NOMO-1 treated with dmso at 0.1 percent for 144 hours (cell line): ENCODE measurements around the gene MAMLD1.

Experiments used
- DNase-seq: peaks from one replicate; lab custom pipeline; 2025; ENCODE audit not compliant: unreplicated experiment; lab: John Stamatoyannopoulos, UW

The MAMLD1 gene

DNA sequence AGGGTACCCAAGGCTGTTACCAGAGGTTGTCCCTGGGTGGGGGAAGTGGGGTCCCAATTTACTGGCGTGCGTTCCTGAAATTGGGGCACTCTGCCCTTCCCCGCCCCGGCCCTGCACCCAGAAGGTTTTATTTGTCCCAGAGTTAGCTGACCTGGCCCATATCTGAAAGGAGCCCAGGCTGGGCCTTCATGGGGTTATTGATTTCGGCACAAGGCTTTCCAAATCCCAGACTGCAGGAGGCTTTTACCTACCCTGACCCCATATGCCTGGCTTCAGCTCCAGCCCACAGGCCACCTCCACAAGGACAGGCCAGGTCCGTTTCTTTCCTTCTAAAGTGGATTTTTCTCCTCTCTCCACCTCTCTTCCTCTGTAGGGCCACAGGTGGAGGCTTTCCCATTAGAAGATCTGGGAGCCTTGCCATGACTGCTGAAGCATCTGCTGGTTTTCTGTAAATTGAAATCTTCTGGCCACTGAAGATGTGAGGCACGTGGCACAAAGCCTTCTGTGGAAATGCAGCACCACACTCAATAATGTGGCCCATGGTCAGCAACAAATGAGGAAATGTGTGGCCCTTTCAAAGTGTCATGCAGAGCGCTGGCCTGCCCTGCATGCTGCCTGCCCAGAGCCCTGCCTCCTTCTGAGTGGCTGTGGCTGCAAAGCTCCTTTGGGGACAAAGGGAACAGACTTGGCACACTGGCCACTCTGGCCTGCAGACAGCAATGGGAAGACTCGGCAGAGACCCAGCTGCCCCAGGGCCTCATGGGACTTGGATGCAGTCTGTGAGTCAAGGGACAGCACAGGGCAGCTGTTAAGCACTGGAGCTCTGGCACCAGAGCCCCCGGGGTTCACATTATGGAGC lies 162.2 kb downstream of the MAMLD1 start:
- DNase-seq = no peak

DNA sequence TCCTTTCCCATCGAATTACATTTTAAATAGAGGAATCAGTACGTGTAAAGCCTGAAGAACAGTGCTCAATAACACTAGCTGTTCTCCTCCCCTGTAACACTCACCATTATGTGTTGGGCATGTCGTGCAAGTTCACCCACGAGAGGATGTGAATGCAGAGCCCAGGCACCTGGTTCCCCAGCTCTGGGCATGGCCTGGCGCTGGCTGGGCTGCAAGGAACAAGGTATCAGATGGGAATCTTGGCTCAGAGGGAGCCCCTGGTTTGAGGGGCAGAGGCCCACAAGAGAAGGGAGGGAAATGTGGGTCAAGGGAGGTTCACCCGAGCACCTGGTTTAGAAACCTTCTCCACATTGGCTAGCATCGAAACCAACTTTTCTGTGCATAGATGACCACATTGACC lies 163.6 kb downstream of the MAMLD1 start:
- DNase-seq = no peak

DNA sequence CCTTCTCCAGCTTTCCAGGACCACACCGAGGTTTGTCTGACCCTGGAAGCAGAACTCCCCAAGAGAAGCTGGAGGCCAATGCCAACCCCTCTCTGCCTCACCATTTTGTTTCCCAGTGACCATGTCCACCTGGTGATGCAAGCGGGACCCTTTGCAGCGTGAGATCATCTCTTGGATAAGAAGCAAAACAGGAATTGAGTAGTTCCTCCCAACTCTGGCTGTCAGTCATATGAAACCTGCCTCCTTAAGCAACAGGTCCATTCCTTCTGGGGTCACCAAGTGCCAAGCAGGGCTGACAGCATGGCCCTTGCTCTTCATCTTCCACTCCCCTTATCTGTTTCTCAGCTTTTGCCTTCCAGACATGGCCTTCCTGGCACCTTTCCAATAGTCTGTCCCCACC lies 164.0 kb downstream of the MAMLD1 start:
- no peak for DNase-seq

DNA sequence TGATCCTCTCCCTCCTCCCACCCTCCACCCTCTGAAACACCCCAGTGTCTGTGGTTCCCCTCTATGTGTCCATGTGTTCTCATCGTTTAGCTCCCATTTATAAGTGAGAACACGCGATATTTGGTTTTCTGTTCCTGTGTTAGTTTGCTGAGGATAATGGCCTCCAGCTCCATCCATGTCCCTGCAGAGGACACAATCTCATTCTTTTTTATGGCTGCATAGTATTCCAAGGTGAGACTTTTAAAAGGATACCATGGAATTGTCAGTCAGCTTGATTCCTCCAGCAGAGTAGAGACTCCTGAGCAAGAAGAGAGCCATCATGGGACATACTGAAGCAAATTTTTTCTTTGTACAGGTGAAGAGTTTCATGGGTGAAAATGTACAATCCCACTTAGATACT lies 166.5 kb downstream of the MAMLD1 start:
- DNase-seq = no peak

DNA sequence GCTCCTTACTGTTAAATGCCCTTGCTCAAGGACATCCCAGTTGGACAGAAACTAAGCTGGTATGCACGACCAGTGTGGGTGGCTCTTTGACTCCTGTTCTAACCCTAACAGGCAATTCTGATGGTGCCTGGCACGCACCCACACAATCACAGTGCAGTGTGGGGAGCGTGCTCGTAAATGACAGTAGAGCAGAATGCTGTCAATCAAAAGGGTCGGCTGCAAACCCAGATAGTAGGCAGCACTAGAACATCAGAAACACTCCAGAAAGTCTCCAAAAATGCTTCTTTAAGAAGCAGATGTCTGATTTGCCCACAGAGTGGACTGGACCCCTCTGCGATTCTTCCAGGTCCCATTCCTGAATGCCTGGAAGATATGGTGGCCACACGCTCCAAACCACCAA lies 167.7 kb downstream of the MAMLD1 start:
- DNase-seq = no peak

DNA sequence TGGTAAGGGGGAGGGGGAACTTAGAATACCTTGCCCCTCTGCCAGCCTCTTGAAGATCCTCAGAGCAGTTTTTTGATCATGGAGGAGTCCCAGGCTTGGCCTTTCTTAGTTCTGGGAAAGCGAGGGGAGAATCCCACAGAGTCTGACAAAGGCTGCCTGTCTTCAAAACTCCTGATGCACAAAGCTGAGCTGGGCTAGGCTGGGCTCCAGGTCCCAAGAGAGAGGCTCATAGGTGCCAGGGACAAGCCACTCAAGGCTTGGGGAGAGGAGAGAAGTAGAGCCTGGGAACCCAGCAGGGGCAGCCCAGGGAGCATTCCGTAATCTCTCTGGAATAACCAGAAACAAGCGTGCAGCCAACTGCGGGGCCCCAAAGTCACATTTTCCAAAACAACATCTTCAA lies 168.3 kb downstream of the MAMLD1 start:
- no peak for DNase-seq

DNA sequence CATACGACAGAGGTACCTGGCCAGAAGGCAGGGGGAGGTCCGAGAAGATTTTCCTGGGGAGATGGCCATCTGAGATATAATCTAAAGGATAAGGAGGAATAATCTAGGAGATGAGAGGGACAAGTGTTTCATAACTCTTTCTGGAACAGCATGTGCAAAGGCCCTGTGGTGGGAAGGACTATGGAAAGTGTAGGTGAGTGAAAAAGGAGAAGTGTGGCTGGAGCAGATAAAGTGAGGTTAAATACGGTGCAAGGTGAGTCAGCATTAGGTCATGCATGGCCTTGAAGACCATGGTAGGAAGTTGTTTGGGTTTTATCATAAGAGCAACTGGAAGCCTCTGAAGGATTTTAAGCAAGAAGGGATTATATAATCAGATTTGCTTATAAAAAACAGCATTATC lies 170.7 kb downstream of the MAMLD1 start:
- no peak for DNase-seq

DNA sequence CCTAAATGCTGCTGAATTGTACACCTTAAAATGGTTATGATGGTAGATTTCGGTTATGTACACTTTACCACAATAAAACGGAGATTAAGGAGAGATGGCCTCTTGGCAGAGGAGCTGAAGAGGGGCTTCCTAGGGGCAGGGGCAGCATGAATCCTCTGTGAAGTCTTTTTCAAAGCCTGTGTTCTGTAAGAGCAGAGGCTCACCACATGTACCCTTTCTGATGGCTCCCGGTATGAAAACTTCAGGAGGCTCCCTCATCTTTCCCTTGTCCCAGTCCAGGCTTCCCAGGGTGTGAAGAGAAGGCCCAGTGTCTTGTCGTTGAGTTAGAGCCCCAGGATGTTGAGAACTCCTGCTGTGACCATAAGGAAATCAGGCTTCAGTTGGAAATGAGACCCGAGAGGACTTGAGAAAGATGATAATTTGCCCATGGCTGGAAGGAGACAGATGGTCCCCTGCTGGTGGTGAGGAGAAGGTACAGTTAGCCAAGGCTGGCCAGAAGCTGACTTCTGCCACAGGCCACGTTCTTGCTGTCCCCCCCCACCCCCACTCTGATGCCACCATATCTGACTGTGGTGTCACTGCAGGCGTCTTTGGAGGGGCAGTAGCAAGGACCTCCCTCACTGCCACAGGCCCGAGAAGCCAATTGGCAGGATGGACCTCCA lies 173.5 kb downstream of the MAMLD1 start:
- no peak for DNase-seq

DNA sequence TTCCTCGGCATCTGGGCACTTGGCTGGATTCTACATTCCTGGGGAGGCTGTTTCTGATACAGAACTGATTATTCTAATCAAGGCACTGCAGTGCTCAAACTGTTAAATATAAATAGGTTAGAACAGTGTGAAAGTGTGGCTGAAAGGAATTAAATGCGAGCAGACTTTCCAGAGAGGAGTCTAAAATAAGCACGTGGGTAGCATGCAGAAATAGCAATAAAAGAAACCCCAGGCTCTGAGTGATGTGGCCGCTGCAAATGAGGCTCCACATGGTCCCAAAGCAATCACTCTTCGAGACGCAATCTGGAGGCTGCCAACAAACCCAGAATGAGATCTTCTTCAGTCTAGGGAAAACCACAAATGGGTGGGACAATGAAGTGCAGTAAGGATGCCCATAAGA lies 174.7 kb downstream of the MAMLD1 start:
- no peak for DNase-seq

DNA sequence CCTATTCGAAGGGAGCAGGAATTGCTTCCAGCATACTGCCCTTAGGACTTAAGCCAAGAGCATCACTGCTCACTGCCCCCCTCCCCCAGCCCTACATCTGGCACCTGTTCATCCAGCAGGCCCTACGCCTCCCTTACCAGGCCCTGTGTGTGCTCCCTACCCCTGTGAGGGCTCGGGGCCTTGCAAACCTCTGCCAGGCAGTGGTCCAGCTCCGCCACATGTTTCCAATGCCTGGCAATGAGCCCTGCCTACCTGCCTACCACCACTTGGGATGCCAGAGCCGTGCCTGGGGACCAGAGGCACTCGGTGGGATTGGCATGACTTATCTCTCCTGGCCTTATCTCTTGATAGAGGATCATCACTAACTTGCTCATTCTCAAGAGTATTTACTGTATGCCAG lies 177.8 kb downstream of the MAMLD1 start:
- no peak for DNase-seq

DNA sequence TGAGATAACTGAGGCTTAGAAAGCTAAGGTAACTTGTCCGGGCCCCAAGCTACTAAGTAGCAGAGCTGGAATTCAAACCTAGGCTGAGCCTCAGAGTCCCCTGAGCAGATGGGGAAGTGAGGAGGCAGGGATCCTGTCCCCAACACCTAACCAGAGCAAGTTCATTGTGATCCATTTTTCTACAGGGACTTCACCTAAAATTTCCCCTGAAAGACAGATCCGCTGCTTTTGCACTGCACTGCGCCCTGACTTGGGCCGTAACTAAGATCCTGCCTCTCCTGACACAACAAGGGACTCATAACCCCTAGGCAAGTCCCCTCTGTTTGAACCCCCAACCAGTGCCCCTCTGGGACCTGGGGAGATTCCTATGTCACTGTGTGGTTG lies 179.7 kb downstream of the MAMLD1 start:
- DNase-seq = no peak

DNA sequence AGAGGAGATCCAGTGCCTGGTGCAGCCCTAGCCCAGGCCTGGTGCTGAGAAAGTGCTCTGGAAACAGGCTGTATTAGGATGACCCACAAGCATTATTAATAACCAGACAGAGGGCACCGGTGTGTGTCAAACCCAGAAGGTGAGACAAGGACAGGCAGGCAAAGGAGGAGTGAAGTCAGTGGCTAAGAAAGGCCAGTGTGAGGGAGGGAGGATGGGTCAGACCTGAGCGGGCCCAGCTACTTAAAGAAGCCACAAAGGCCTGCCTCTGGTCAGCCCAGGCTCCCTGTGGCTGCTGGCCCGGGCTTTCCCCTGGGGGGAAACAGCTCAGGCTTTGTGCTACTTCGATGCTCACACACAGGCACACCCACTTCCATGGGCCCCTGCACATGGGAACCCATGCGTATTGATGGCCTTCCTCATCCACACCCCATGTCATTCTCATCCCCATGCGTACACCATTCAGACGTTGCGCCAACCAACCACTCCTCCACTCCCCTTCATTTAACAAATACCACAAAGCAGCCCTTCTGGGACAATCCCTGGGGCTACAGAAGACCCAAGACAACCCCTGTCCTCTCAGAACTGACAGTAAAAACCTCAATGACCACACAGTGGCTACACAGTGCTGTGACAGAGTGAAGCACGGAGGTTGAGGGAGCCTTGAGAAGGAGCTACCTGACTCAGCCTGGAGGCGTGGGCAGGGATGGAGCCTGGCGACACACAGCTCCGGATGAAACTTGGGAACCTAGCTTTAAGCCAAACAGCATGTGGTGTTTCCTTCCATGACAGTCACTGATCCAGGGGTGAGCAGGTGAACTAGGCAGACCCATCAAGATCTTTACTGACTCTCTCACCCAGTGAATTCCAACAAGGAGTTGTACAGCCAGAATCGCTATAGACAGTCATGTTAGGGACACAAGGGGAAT lies 180.4 kb downstream of the MAMLD1 start:
- DNase-seq = no peak

DNA sequence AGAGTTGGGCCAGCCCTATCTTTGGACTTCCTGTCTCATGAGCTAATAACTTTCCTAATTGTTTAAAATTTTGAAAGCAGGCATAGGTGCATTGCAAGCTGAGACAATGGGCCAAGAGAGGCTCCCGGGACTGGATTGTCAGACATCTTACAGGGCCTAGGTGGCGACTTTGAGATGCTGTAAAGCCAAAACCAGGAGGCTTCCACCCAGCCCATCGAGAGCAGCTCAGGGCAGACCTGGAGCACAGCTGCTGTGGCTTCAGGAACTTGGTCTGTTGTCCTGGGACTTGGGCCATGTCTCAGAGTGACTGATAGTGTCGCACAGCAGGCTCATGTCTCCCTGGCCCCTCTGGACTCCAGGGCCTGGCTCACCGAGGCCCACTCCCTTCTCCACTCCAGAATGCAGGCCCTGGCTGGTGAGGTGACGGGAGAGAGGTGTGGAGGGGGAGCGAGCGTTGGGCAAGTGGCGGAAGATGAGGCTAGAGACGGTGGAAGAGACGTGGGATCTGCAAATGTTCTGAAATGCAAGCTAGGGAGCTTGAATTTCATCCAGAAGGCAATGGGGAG lies 181.2 kb downstream of the MAMLD1 start:
- DNase-seq = no peak

DNA sequence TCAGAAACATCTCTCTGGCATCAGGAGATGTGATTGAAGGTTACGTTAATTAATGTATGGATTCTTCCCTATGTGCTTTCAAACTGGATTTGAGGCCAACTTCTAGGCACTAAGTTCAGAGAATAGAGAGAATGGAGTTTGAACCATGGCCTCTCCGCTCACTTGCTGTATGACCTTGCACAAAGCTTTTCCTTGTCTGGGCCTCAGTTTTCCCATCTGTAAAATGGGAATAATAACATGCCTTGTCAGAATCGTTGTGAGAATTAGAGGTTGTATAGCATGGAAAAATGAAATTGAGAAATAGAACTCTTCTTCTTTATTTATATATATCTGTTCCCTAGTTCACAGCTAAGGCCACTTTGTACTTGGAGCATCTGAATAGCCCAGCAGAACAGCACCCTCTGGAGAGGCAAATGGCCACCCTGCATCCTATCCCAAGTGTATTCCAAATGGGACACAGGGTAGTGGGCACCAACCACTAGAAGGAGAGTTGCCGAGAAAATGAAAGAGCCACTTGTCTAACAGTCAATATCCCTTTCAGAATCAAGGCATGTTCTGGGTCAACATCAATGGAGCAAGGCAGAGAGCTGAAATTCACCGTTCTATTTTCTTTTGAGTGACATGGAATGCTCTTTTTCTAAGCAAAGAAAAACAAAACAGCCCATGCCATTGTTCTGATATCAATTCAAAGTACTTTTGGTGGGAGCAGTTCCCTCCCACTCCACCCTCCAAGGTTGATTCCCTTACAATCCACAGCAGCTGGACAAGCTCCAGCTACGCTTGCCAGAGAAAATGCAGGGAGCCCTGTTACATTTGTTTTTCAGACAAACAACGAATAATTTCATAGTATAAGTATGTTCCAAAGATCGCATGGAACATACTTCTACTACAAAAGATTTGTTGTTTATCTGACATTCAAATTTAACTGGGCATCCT lies 182.0 kb downstream of the MAMLD1 start:
- DNase-seq = no peak

DNA sequence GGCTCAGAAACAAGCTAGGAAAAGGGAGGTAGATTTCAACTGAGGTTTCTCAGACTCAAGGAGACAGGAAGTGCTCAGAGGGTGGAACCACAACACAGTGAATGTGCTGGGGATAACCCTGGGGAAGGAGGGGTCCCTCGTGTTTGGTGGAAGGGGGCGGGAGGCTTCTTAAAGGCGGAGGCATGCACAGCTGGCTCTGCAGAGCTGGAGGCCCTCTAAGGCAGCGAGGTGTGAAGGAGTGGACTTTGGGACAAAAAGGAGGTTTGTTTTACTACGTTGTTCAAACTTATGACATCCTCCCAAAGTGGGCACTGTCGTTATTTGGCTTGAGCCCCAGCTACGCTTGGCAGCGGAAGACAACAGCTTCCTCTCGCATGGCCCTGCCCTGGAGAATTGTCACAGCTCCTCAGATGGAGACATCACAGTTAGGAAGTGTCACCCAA lies 183.6 kb downstream of the MAMLD1 start:
- DNase-seq = no peak

DNA sequence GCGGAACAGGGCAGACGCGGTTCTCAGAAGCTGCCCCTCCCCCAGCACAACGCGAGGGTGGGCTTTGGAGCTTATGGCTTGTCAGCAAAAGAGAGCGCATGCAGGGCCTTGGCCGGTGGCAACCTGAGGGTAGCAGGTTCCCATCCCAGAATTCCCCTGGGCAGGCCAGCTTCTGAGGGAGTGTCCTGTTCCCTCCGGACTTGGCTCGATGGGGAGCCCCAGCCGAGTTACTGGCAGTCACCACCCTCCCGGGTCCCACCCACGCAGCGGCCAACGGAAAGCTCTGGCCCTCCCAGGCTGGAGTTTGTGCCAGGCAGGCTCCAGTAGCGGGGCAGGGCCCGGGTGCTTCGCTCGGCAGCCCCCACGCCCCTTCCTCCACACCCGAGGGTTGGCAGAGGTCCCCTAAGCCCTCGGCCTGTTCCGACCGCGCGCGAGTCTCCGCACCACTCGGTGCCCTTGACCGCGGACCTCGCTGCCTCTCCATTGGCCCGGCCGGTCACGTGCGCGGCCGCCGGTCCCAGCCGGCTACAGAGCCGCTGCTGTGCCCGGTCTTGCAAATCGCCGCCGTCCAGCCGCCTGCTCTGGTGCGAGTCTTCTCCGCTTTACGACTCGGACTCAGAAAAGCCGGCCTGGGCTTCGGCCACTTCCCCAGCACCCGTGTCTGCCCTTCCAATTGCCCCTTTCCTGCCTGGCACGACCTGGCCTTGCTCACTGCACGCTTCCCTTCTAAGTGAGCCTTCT lies 184.4 kb downstream of the MAMLD1 start:
- DNase-seq = no peak

DNA sequence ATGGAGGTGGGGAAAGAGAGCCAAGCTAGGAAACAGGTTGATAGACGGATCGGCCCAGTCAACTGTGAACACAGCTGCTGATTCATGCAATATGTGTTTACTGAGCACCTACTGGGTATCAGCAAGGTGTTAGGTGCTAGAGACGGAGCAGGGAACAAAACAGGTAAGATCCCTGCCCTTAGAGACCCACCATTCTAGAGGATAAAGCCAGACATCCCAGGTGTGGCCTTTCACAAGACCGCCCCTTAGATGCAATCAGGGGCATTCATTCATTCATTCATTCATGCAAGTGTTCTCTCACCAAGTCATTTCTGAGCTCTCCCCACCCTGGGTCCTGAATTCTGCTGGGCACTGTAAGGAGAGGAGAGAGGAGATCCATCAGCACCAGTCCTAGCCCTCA lies 185.1 kb downstream of the MAMLD1 start:
- no peak for DNase-seq

DNA sequence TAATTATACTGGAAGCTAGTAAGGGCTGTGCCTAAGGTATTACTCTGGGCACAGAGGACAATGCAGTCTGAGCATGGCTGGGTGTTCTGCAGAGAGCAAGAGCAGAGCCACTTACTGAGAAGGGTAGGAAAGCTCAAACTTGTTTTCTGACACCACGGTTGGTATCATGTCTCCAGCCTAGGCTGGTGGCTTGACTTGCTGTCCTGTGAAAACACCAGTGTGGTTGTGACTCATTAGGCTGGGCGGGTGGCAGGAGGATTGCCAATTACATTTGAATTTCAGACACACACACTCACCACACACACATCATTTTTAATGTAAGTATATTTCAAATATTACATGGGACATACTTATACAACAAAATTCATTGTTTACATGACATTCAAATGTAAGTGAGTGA lies 185.6 kb downstream of the MAMLD1 start:
- no peak for DNase-seq

DNA sequence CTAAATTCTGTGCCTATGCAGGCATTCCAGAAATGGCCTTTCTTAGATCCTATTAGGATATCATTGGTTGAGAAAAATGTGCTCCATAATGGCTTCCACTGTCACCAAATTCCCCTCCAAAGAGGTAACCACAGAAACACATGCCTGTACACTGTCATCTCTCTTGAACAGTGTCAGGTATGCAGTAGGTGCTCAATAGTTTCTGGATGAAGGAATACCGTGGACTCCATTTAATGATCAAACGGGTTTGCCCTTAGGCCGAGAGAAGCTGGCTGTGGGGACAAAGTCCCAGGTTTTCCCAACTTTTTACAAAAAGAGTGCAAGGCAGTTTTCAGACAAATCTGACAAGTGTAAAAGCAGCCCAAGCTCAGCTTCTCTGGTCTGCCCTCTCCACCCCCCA lies 188.8 kb downstream of the MAMLD1 start:
- DNase-seq = no peak
